Right lobe of liver (tissue), 4 donors: ENCODE data around the gene CBY1.

ENCODE experiments used
- POLR2A ChIP-seq: fragments of 450-650 bp; IDR thresholded peaks from one replicate; pipeline ENCODE4 v1.6.1; 2017; ENCODE audit warnings: antibody characterized with exemption, mild to moderate bottlenecking
- TF ChIP-seq, protein P1 (sequence below), 4 donors: fragments of 200-600 bp in 3 of 4; fragments of 450-650 bp in 1 of 4; IDR thresholded peaks; one replicate each; pipeline versions ENCODE4 v1.5.1 to v1.8.0; 2016 to 2022; ENCODE audit warnings: antibody characterized with exemption in 4 of 4, mild to moderate bottlenecking in 2 of 4
- donor health status: DM: no; HTN: no; CAD: no.
- donor health status: DM: no; HTN: no; CAD: no.
- donor health status: DM: no; HTN: yes; CAD: no.

DNA sequence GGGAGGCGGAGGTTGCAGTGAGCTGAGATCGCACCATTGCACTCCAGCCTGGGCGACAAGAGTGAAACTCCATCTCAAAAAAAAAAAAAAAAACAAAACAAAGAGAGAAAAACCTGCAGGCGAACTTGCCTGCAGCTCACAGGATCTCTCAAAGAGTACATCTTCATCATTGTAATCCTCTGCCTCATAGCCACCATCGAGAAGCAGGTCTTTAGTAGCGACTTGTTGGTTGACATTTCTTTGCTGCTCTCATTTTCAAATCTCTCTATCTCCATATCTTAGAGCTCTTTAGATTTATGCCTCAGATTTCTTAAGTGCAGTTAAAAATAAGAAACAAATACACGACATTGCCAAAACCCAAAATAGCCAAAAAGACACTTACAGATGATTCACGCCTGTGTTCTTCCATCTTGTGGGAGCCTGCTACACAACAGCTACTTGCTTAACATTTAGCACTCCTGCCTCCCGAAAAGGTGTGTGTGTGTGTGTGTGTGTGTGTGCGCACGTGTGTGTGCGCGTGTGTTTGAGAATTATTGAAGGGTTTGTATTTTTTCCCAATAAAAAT, 14.9 kb upstream of the CBY1 start:
- TF ChIP-seq, protein P1, sequence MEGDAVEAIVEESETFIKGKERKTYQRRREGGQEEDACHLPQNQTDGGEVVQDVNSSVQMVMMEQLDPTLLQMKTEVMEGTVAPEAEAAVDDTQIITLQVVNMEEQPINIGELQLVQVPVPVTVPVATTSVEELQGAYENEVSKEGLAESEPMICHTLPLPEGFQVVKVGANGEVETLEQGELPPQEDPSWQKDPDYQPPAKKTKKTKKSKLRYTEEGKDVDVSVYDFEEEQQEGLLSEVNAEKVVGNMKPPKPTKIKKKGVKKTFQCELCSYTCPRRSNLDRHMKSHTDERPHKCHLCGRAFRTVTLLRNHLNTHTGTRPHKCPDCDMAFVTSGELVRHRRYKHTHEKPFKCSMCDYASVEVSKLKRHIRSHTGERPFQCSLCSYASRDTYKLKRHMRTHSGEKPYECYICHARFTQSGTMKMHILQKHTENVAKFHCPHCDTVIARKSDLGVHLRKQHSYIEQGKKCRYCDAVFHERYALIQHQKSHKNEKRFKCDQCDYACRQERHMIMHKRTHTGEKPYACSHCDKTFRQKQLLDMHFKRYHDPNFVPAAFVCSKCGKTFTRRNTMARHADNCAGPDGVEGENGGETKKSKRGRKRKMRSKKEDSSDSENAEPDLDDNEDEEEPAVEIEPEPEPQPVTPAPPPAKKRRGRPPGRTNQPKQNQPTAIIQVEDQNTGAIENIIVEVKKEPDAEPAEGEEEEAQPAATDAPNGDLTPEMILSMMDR (IDR thresholded peaks at IDR 0.05) = no peak
- TF ChIP-seq POLR2A = no peak
